GM19099 (cell line): ENCODE data around the gene ETNPPL.

ENCODE experiments used
- POLR2A ChIP-seq: IDR thresholded peaks from 3 replicates; pipeline ENCODE4 v1.6.1; 2011; ENCODE audit warnings: low read depth; ENCODE audit not compliant: insufficient read length; ENCODE audit errors: extremely low read depth

ETNPPL gene

DNA sequence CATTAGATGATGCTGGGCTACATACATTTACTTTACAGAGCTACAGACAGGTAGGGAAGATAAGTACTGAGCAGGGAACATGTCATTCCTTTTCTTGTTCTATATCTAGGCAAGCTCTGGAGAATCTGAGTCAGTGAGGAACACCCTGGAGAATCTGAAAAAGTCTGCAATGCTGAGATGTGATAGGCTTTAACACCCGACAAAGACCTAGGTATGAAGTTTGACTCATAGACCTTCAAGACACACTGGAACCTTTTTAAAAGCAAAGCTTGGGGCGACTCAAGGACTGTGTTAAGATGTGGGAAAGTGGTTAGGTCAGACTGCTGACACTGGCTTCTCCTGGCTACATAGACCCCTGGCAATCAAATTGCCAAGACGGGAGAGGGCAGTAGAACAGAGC is 69.6 kb downstream of the ETNPPL start:
- no peak for TF ChIP-seq POLR2A
